Urinary bladder (tissue), 4 donors: ENCODE results near the gene PARP14. TPM values are rescaled to one million over a fixed set of nuclear protein-coding genes. Genes with fewer than 3 reads are reported as not detected.
"Not testable (repeated sequence)": the region's sequence is repeated elsewhere in the genome, so short reads cannot be mapped to it uniquely, and the experiment has no call there.

Experiments used
- DNase-seq: peaks from one replicate; pipeline ENCODE4 v3.0.0-alpha.2; 2015; ENCODE audit errors: extremely low spot score
- H3K27ac ChIP-seq: one replicate; pipeline ENCODE4 v1.5.1; 2013; ENCODE audit warnings: low read depth, mild to moderate bottlenecking, moderate library complexity
- H3K36me3 ChIP-seq: one replicate; pipeline ENCODE4 v1.6.1; 2013; ENCODE audit warnings: mild to moderate bottlenecking, moderate library complexity; ENCODE audit not compliant: insufficient read depth
- H3K4me1 ChIP-seq: one replicate; pipeline ENCODE4 v1.6.1; 2013; ENCODE audit warnings: mild to moderate bottlenecking, moderate library complexity; ENCODE audit not compliant: insufficient read depth
- H3K4me3 ChIP-seq: one replicate; pipeline ENCODE4 v1.5.1; 2013; ENCODE audit warnings: low read depth, low read length
- WGBS: extraction: QIAGEN DNeasy Blood & Tissue Kit; methylation state at CpG from one replicate; pipeline ENCODE4 v1.1.7; 2013; 5-methylcytosine and 5-hydroxymethylcytosine counted together
- polyA plus RNA-seq: library from polyadenylated mRNA; stranded (reverse); fragments of 200-250 nt; gene quantifications from one replicate; pipeline ENCODE4 v1.2.3, GENCODE V29; 2013
- total RNA-seq: library from RNA; depleted of rRNA; stranded (reverse); fragments of >200 nt; gene quantifications from one replicate; pipeline ENCODE4 v1.2.3, GENCODE V29; 2014
- donor health status: healthy with polysubstance abuse.
- donor health status: healthy.

PARP14 gene
- total and polyA plus RNA-seq, 2 donors, result 9.7 to 52.0 TPM

GRCh38 chr3:122747295-122747694 lies 66.7 kb downstream of the PARP14 start:
- DNase-seq, H3K4me1 ChIP-seq, H3K27ac ChIP-seq, H3K4me3 ChIP-seq, H3K36me3 ChIP-seq: not testable (repeated sequence)
- WGBS, result 94% methylated on average over 22 of the region's 35 CpGs

- 96% methylated on average over 1 of the region's 1 CpG for WGBS
- H3K27ac ChIP-seq, result no peak overlapping the region
- no peaks in the 10 kb centered on the region for H3K4me1 ChIP-seq
- H3K36me3 ChIP-seq, result peaks cover 3% of the 10 kb centered on the region
- no peak for DNase-seq
- no peak overlapping the region for H3K4me3 ChIP-seq
Measured at GRCh38 chr3:122748347-122748746, 67.7 kb downstream of the PARP14 start.

DNA sequence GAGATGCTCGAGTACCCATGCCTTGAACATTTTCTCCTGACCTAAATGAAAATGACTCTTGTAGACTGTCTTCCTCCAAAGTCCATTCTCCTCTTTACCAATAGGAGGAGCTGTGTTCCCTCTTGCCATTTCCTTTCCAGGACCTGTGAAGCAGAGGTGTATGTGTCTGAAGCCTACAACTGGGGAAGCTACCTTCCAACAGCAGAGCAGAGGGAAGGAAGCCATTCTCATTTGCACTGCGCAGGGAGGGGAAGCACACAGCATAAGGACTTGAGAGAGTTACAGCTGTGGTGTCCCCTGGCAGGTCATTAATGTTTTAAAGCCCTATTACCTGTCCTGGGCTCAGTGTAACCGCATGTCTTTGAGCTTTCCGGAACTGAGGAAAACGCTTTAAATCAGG lies 74.3 kb downstream of the PARP14 start:
- H3K4me1 ChIP-seq, result no peaks in the 10 kb centered on the region
- DNase-seq, result no peak
- H3K36me3 ChIP-seq, result peaks cover 3% of the 10 kb centered on the region
- H3K4me3 ChIP-seq, result no peak overlapping the region
- H3K27ac ChIP-seq, result no peak overlapping the region
- 81% methylated on average over 5 of the region's 5 CpGs for WGBS

DNA sequence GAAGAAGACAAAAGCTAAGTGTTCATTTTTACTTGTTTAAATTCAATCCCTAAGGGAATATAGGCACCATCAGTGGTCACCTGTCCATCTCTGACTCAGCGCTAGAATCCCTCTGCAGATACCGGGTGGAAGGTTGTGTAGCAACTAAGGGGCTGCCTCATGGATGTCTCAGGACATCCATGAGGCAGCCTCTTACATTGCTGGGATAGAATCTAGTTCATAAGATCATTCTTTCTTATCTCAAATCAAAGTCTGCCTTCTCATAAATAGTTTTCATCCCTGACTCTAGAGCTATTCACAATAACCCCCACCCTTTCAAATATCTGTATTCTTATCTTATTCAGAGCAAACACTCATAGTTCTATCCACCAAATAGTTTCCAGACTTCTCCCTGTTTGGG lies 74.9 kb downstream of the PARP14 start:
- Histone ChIP-seq H3K4me1 (no peaks in the 10 kb centered on the region), H3K27ac (no peak overlapping the region), H3K4me3 (no peak overlapping the region), H3K36me3 (peaks cover 3% of the 10 kb centered on the region)
- no peak for DNase-seq
- WGBS, result 66% methylated on average over 2 of the region's 2 CpGs

DNA sequence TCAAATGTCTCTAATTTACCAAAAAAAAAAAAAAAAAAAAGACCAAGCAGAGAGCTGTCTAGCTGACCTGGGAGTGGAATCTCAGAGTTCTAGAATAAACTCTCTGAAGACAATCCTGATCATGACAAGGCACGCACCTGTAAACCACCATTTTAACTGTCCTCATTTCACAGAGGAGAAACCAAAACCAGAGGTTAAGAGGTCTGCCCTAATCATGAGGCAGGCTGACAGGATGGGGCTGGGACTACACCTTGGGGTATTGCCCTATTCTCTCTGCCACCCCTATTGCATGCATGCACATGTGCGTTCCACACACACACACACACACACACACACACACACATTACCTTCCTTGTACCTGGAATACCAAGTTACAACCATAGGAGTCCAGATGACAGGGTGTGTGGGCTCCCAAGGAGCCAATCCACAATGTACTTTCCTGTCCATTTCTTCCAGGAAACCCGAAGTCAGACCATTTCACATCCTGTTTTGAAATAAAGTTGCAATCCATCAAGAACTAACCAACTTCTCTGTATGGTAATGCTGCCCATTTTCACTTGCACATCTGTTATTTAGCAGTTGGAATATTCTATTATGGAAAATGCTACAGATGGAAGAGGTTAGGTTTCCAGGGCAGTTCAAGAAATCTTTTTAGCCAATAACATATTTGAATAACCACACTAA lies 78.4 kb downstream of the PARP14 start:
- no peak overlapping the region for H3K4me3 ChIP-seq
- H3K36me3 ChIP-seq, result no peaks in the 10 kb centered on the region
- DNase-seq, result no peak
- WGBS, result 80% methylated on average over 3 of the region's 3 CpGs
- H3K4me1 ChIP-seq, result no peaks in the 10 kb centered on the region
- H3K27ac ChIP-seq, result no peak overlapping the region

DNA sequence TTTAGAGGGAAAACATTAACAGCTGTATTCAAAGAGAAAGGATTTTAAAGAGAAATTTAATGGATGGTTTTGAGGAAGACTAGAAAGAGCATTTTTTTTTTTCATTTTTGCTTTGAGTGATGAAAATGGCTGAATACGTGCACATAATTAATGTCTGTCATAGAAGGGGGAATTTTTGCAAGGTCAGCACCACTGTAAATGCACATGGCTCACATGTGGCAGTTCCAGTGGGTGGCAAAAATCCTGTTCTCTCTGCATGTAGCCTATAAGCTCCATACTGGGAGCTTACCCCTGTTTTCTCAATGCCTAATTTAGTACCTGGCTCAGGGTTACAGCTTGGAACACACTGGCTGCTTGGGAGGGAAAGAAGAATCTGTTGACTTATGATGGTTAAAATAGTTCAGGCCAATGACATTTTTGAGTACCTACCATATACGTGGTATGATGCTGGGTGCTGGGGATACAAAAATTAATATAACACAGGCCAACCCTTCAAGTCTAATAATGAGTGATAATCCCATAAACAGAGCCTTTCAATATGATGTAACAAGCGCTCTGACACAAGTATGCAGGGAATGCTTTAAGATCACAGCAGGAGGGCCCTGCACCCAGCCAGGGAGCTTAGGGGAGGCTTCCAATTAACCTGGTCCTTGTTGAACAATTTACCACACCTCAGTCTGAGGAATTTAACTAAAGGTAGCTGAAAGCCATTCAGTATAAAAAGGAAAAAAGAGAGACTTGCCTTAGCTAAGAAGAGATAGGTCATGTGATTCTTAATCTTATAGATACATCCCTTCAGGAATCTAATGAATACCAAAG lies 80.0 kb downstream of the PARP14 start:
- H3K4me3 ChIP-seq, result no peak overlapping the region
- H3K27ac ChIP-seq, result no peak overlapping the region
- no peaks in the 10 kb centered on the region for H3K36me3 ChIP-seq
- no peak for DNase-seq
- H3K4me1 ChIP-seq, result no peaks in the 10 kb centered on the region
- WGBS, result 79% methylated on average over 3 of the region's 3 CpGs

- DNase-seq, result no peak
- WGBS, result 95% methylated on average over 3 of the region's 3 CpGs
- peaks cover 2% of the 10 kb centered on the region for H3K36me3 ChIP-seq
- no peaks in the 10 kb centered on the region for H3K4me1 ChIP-seq
- H3K27ac ChIP-seq, result no peak overlapping the region
- H3K4me3 ChIP-seq, result no peak overlapping the region
Measured at GRCh38 chr3:122766430-122766829, 85.8 kb downstream of the PARP14 start.

- no peak for DNase-seq
- WGBS, result 84% methylated on average over 3 of the region's 3 CpGs
- H3K36me3 ChIP-seq, result peaks cover 2% of the 10 kb centered on the region
- H3K4me3 ChIP-seq, result no peak overlapping the region
- H3K4me1 ChIP-seq, result no peaks in the 10 kb centered on the region
- H3K27ac ChIP-seq, result no peak overlapping the region
Measured at GRCh38 chr3:122767540-122768372, 87.1 kb downstream of the PARP14 start.

- WGBS, result 93% methylated on average over 5 of the region's 5 CpGs
- peaks cover 2% of the 10 kb centered on the region for H3K36me3 ChIP-seq
Measured at GRCh38 chr3:122770521-122771202, 90.0 kb downstream of the PARP14 start.

GRCh38 chr3:122772827-122773226 lies 92.2 kb downstream of the PARP14 start:
- Histone ChIP-seq H3K4me1 (no peaks in the 10 kb centered on the region), H3K36me3 (peaks cover 2% of the 10 kb centered on the region), H3K4me3 (no peak overlapping the region), H3K27ac (no peak overlapping the region)
- no peak for DNase-seq
- 99% methylated on average over 1 of the region's 1 CpG for WGBS

More at GRCh38 chr3:122770521-122771202, 90.0 kb downstream of the PARP14 start:
- no peak for DNase-seq
- no peak overlapping the region for H3K27ac ChIP-seq
- no peak overlapping the region for H3K4me3 ChIP-seq
- H3K4me1 ChIP-seq, result no peaks in the 10 kb centered on the region

DNA sequence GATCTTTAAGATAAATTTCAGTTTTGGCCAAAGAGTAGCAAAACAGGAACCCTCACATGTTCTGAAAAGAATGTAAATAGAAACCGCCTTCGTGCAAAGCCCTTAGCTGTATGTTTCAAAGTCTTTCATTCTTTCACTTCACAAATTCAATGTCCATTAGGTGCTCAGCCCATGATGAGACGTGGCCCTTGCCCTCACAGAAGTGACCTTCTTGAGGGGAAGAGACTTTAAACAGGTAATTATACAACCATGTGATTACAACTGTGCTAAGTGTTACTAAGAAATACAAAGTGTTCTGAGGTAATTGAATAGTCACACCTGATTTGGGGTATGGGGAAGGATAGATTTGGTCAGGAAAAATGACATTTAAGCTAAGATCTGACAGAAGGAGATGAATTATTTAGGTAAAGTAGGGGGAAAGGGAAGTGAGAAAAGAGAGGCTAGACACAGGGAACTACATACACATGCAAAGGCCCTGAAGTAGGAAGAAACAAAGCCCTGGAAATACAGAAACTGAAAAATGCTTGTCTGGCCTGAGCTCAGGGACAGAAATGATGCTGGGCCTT lies 93.4 kb downstream of the PARP14 start:
- Histone ChIP-seq H3K36me3 (peaks cover 2% of the 10 kb centered on the region), H3K4me3 (no peak overlapping the region), H3K27ac (no peak overlapping the region), H3K4me1 (no peaks in the 10 kb centered on the region)
- no peak for DNase-seq
- 85% methylated on average over 3 of the region's 3 CpGs for WGBS

GRCh38 chr3:122774564-122774963 lies 93.9 kb downstream of the PARP14 start:
- H3K4me1 ChIP-seq, result no peaks in the 10 kb centered on the region
- H3K27ac ChIP-seq, result no peak overlapping the region
- 97% methylated on average over 3 of the region's 3 CpGs for WGBS
- H3K4me3 ChIP-seq, result no peak overlapping the region
- H3K36me3 ChIP-seq, result peaks cover 2% of the 10 kb centered on the region
- DNase-seq, result no peak
